ENCODE data around the gene DLL3.

DLL3 gene

DNA sequence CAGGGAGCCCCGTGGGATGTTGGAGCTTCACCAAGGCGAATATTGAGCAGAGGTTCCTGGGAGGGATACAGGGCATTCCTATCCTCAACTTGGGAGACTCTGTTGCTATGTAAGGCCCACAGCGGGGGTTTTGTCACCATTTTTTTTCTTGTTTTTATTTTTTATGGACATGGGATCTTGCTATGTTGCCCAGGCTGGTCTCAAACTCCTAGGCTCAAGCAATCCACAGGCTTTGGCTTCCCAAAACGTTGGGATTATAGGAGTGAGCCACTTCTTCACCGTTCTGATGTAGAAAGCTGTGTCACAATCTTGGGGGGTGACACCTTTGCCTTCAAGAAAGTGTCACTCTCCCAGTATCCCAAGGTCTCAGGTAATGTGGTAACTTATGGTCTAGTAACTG is 2.6 kb downstream of the DLL3 start:
- DNase-seq (ENCODE audit: low spot score) = no peak
- TF ChIP-seq CTCF (IDR thresholded peaks at IDR 0.05; ENCODE audit: extremely low read depth, missing control alignments) = no peak

- peak; percentile 93 for TF ChIP-seq CTCF (IDR thresholded peaks at IDR 0.05; ENCODE audit: extremely low read depth, missing control alignments)
- DNase-seq (ENCODE audit: low spot score) = peak; percentile 94
Observed at GRCh38 chr19:39502640-39503417, 4.1 kb downstream of the DLL3 start.

GRCh38 chr19:39506598-39506943 is 7.8 kb downstream of the DLL3 start:
- no peak for TF ChIP-seq CTCF (IDR thresholded peaks at IDR 0.05; ENCODE audit: extremely low read depth, missing control alignments)

DNA sequence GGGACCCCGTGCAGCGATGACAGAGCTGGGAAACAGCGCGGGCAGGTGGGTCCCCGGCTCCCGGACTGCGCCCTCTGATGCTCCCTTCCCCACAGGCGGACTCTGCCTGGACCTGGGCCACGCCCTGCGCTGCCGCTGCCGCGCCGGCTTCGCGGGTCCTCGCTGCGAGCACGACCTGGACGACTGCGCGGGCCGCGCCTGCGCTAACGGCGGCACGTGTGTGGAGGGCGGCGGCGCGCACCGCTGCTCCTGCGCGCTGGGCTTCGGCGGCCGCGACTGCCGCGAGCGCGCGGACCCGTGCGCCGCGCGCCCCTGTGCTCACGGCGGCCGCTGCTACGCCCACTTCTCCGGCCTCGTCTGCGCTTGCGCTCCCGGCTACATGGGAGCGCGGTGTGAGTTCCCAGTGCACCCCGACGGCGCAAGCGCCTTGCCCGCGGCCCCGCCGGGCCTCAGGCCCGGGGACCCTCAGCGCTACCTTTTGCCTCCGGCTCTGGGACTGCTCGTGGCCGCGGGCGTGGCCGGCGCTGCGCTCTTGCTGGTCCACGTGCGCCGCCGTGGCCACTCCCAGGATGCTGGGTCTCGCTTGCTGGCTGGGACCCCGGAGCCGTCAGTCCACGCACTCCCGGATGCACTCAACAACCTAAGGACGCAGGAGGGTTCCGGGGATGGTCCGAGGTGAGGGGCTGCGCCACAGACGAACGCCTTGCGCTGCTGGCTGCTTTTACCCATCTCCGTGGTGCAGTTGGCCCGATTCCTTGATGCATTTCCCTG is 8.4 kb downstream of the DLL3 start:
- DNase-seq (ENCODE audit: low spot score) = peak; percentile 92
- no peak for TF ChIP-seq CTCF (IDR thresholded peaks at IDR 0.05; ENCODE audit: extremely low read depth, missing control alignments)

More at GRCh38 chr19:39506598-39506943, 7.8 kb downstream of the DLL3 start:
- no peak for DNase-seq (ENCODE audit: low spot score)

- no peak for DNase-seq (ENCODE audit: low spot score)
- TF ChIP-seq CTCF (IDR thresholded peaks at IDR 0.05; ENCODE audit: extremely low read depth, missing control alignments) = no peak
Observed at GRCh38 chr19:39507715-39508364, 9.1 kb downstream of the DLL3 start.

GRCh38 chr19:39508629-39509028 is 9.9 kb downstream of the DLL3 start:
- DNase-seq (ENCODE audit: low spot score) = no peak
- no peak for TF ChIP-seq CTCF (IDR thresholded peaks at IDR 0.05; ENCODE audit: extremely low read depth, missing control alignments)

DNA sequence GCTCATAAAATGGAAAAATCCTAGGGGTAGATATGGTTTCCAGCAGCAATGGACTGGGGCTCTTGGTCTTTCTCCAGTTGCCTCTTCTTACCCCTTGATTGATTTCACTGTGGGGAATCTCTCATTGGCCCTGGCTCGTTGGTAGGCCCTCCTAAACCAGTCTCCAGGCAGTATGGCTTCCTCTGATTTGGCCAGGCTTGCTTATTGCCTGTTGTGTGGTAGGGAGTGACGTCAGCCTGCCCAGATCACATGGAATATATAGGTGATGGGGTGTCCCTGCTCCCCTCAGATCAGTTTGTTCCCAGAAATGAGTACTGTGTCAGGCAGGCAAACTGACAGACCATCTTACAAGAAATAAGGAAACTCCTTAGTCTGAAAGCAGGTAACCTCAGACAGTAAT is 10.5 kb downstream of the DLL3 start:
- no peak for TF ChIP-seq CTCF (IDR thresholded peaks at IDR 0.05; ENCODE audit: extremely low read depth, missing control alignments)
- DNase-seq (ENCODE audit: low spot score) = no peak
